HG03064 (cell line): ENCODE results near the gene SRD5A3.

ENCODE experiments used
- ATAC-seq: cut with Tn5 transposase; IDR thresholded peaks from one replicate; pipeline ENCODE4 v1.9.1; 2021; ENCODE audit warnings: low read depth; ENCODE audit not compliant: unreplicated experiment

The SRD5A3 gene

GRCh38 chr4:55399581-55399980 is 53.5 kb downstream of the SRD5A3 start:
- ATAC-seq: no peak

- ATAC-seq: no peak
Observed at GRCh38 chr4:55405073-55405472, 59.0 kb downstream of the SRD5A3 start.

- ATAC-seq: no peak
Observed at GRCh38 chr4:55406545-55406944, 60.5 kb downstream of the SRD5A3 start.

GRCh38 chr4:55407119-55407518 is 61.1 kb downstream of the SRD5A3 start:
- no peak for ATAC-seq

- no peak for ATAC-seq
Observed at GRCh38 chr4:55407764-55408163, 61.7 kb downstream of the SRD5A3 start.

GRCh38 chr4:55409468-55410171 is 63.6 kb downstream of the SRD5A3 start:
- ATAC-seq: peak; percentile 54

- no peak for ATAC-seq
Observed at GRCh38 chr4:55410431-55410830, 64.4 kb downstream of the SRD5A3 start.

GRCh38 chr4:55411621-55412020 is 65.6 kb downstream of the SRD5A3 start:
- no peak for ATAC-seq

GRCh38 chr4:55416176-55416575 is 70.1 kb downstream of the SRD5A3 start:
- no peak for ATAC-seq
